GM21619 (cell line): ENCODE data around the gene COL13A1.

ENCODE experiments used
- ATAC-seq: cut with Tn5 transposase; IDR thresholded peaks from one replicate; pipeline ENCODE4 v1.9.1; 2021; ENCODE audit not compliant: unreplicated experiment

The COL13A1 gene

DNA sequence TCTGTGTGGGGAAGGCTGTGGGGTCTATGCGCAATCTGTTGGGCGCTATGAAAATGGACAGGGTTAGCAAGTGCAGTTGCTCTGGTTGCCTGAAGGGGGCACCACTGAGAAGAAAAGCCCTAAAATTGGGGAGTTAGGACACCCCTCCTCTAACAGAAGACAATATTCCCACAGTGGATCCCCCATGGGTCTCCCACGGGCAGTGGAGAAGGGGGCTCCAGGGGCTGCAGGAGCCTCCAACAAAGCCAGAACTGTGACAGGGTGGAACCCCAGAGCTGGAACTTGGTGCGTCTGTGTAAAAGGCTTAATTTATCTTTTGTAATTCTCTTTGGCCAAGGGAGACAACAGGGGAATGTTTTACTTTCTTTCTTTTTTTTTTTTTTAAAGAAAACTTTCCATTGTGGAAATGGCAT lies 12.5 kb upstream of the COL13A1 start:
- no peak for ATAC-seq

DNA sequence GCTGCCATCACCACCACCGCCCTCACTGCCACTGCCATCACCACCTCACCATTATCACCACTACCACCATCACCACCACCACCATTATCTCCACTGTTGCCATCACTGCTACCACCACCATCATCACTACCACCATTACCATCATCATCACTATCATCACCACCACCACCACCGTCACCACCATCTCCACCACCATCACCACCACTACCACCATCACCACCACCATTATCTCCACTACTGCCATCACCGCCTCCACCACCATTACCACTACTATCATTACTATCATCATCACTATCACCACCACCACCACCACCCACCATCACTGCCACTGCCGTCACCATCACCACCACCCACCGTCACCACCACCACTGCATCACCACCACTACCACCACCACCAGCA lies 9.9 kb upstream of the COL13A1 start:
- ATAC-seq, result no peak

DNA sequence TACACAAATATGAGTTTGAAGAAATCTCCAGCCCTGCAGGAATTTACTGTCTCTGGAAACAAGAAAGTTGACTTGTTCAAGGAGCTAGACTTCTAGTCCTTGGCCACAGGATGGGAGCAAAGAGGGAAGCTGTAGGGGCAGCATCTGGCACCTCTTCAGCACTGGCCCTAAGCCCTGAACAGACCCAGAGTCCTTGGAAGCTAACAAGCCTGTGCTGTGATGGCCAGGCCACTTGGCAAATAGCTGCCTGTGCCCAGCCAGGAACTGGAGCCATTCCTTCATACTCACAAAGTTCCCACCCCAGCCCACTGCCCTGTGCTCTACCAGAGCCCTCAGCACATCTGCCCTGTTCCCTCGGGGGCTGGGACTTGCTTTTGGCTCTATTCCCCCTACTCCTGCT lies 9.4 kb upstream of the COL13A1 start:
- no peak for ATAC-seq

DNA sequence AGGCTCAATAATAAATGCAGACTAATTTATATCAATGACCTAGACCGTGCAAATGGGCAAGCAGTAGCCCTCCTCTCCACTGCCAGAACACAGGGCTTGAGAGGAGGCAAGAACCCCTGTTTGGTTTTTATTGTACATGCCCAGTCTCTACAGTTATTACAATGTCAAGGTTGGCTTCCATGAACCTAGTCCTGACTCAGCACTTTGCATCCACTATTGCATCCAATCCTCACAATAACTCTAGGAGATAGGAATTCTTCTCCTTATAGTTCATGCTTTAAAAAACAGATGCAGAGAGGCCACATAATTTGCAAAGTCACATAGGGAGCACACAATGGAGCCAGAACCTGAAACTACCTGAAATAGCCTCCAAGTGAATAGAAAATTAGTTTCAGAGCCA lies 7.0 kb upstream of the COL13A1 start:
- ATAC-seq, result no peak

DNA sequence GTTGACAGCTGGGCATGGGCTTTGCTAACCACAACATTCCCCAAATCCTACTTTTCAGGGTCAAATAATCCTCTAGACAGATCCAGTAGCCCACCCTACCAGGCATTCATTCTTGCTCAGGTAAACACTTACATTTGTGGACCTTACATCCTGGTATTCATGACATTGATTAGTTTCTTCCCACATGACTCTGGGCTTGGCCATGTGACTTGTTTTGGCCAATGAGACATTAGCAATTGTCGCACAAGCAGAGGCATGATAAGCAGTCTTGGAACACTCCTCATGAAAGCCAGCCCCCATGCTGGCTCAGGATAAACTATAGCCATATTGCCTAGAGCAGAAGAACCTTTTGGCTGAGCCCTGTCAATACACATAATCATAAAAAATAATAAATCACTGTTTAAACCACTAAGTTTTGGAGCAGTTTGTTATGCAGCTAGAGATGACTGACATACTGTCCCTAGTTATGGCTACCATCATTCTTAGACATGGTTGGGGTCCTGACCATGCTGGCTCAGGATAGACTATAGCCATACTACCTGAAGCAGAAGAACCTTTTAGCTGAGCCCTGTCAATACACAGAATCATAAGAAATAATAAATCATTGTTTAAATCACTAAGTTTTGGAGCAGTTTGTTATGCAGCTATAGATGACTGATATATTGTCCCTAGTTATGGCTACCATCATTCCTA lies 6.3 kb upstream of the COL13A1 start:
- no peak for ATAC-seq

DNA sequence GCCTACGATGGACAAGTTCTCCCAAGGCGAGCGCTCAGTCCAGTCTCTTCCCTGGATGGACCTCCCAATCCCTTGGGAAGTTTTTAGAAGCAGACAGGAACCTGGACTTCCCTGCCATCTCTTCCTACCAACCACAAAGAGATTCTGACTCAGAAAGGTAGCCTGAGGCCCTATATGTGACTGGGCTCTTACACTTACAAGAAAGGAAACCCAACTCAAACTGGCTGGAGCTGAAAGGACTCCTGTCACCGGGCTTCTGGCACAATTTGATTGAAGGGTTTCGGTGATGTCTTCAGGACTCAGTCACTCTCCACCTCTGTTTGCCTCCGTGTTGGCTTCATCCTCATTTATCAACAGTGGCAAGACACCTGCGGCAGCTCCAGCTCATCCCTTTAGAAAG lies 3.7 kb upstream of the COL13A1 start:
- ATAC-seq, result no peak

DNA sequence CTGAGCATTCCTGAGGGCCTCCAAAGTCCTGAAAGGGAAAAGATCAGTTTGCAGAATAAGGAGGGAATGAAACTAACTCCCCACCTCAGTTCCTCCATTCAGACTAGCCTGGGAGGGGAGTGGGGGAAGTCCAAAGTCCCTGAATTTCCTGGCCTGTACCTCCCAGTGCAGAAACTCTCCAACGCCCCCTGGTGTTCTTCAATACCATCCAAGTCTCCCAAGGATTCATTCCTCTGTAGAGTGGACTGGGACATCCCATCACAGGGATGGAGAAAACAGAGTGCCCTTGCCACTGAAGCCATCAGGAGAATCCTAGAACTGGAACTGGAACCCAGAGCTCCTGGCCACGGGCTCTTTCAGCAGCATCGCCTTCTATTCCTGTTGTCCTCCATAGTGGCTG lies 1.6 kb upstream of the COL13A1 start:
- ATAC-seq, result no peak

DNA sequence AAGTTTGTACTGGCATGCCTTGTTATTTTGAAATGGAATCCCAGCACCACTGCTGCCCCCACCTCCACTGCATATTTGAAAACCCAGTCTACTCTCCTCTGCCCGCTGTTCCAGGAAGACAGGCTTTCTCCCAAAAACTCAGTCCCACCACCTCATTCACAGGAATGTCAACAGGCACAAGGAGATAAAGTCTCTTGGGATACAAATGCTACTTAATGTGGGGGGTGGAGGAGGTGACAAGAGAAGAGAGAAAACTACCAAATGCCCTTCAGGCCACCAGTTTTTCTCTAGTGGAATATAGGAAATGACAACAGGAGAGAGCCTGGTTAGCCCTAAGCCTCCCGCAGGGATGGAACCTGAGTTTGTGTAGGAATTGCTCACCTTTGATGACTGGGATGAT lies 1.0 kb upstream of the COL13A1 start:
- no peak for ATAC-seq

DNA sequence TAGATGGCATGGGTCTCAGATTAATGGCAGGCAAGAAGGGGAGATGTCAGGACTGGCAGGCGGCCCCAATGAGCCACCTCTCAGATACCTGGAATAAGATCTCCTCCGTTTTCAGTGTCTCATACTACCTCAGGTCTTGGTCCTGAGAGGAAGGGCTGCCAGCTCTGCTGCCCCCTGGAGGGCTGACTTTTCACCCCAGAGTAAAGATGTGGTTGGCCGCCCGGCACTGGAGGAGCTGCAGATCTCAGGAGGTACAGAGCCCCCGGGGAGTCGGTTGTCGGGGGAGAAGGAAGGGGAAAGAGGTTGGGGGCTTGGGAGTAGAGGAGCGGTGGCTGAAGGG lies 642 bp upstream of the COL13A1 start:
- no peak for ATAC-seq

DNA sequence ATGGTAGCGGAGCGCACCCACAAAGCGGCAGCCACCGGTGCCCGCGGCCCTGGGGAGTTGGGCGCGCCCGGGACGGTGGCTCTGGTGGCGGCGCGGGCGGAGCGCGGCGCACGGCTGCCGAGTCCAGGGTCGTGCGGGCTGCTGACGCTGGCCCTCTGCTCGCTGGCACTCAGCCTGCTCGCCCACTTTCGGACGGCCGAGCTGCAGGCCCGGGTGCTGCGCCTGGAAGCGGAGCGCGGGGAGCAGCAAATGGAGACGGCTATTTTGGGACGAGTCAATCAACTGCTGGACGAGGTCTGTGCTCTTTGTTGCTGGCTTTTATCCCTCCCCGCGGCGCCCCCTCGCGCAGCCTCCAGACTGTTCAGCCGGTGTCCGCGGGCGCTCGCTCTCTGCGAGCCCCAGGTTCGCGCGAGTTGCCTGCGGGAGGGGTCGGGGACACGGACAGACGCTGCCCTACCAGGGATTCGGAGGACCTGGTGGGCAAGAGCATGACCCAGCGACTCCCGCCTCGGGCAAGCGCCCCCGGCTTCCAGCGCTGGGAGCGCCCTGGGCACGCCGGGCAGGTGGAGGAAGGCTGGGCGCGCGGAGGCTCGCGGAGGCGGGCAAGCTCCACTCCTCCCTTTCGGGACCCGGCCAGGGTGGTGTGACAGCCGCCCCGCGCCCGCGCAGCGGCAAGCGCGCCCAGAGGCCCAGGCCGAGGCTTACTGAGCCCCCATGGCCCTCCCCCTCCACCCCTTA lies 887 bp downstream of the COL13A1 start:
- ATAC-seq, result no peak

DNA sequence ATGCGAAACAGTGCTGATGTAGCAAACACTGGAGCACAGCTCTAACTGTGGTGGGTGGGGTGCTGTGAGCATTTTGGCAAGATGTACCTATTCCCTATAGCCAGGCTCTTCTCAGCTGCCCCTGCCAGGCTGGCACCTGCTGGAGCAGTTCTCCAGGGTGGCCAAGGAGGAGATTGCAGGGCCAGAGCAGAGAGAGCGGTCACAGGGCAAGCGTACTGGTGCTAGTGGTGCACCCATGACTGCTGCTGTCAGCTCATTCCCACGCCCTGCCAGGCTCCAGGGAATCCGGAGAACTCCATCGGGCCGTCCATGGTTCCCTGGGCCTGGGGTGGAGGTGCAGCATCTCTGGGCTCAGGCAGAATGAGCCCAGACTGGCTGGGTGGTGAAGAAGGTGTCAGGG lies 2.1 kb downstream of the COL13A1 start:
- no peak for ATAC-seq

DNA sequence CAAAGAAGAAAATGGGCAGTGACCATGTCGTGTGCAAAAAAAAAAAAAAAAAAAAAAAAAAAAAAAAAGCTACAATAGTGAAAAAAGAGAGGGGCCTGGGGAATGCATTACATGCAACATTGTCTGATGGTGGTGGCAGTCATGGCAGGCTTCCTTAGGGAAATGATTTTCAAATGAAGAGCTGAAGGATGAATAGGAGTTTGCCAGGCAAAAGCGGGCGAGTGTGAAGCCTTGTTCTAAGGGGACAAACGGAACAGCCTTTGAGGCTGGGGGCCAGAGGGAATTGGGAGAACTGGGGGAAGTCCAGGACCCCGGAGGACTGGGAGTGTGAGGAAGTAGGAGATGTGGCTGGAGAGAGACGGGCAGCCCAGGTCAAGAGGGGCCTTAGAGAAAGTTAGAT lies 3.1 kb downstream of the COL13A1 start:
- ATAC-seq, result no peak

DNA sequence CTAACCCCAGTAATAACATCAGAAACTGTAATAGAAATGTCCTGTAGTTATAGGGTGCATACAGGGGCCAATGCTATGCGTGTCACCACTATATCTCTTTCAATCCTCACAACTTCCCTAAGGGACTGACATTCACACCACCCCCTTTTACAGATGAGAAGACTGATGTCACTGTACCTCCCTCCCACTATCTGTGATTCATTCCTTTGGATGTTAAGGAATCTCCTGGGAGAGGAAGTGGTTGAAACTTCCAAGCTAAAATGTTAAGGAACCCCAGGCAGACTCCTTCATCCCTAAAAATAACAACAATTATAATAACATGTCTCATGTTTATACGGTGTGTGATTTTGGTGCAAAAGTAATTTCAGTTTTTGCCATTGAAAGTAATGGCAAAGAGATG lies 5.4 kb downstream of the COL13A1 start:
- ATAC-seq, result no peak

DNA sequence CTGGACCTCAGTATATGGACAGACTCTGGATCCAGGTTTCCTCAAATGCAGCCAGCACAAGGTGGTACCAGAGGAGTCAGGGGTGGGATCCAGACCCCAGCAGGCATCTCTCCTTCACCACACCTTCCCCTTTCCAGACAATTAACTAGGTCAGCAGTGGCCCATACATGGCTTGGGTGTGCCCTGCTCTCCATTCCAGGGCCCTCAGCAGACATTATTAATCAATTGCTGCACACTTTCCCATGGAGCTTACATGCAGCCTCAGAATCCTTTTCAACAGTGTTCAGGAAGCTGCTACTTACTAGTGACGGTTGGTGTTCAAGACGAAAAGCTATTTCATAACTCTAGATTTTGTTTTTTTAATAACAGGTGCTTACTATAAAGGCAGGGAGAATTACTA lies 6.0 kb downstream of the COL13A1 start:
- ATAC-seq, result no peak

DNA sequence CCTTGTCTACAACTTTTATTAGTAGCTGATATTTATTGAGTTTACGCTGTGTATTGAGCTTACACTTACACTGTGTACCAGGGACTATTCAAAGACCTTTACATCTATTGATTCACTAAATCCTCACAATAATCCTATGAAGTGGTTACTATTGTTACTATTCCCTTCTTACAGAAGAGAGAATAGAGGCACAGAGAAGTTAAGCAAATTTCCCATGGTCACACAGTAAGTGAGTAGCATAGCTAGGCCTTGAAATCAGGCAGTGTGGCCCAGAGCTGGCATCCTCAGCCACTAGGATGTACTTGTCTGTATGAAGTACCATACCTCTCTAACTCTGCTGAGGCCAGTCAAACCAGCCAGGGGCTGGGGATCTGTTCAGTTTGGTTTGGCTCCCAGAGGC lies 7.6 kb downstream of the COL13A1 start:
- ATAC-seq, result no peak

DNA sequence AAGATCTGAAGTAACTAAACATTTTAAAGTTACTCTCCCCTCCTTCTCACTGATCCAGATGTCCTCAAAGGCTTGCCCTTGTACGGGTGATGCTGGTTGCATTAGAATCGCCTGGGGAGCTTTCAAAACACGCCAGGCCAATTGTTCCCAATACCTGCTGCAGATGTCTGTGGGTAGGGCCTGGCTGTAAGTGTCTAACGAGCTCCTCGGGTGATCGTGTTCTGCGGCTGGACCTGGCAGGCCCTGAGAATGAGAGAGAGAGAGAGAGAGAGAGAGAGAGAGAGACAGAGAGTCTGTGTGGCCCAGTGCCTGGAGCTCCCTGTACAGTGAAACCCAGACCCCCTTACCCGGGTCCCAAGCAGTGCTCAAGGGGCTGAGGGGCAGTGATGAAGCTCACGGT lies 8.4 kb downstream of the COL13A1 start:
- ATAC-seq, result no peak

DNA sequence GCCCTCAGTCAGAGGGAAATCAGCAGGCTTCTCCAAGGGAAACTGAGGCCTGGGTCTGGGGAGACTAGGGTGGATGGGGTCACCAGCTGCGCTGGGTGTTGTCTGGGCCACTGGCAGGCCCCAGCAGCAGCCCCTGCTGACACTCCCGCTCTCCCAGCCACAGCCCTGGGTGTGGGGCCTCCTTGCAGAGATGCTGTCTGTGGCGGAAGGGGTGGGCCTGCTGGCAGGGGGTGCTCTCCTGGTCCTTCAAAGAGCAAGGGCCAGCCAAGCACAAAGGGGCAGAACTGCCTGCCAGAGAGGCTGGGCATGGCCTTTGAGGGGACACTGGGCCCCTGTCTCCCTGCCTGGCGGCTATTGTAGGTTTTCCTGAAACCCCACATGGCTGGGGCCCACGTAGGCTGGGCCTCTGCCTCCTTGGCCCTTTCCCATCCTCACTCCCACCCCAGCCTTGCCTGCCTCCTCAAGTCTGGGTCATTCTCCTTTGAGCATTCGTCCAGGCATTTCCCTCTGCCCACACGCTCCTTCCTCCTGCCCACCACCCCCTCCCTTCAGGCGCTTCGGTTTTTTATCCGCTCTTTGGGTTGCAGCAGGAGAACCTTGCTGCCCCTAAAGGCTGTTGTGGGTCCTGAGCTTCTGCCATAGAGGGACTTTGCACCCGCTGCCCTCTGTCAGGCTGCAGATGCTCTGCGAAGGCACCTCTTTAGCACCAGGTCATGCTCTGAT lies 9.1 kb downstream of the COL13A1 start:
- no peak for ATAC-seq

DNA sequence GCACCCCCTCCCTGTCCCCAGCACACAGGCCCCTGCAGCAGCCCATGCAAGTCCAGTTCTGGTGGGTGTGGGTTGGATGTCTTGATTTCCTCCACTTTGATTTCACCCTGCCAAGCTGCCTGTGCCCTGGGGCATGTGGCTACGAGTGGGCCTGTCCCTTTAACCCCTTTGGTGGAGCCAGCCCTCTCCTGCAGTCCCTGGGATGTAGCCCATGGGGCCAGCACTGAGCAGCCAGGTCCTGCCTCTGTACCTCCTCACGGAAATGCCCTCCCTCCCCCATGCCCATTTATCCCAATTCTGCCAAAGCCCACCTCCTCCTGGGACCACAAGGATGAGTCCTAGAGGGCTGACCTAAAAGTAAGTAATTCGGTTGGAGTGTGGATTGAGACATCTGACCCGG lies 11.9 kb downstream of the COL13A1 start:
- no peak for ATAC-seq

DNA sequence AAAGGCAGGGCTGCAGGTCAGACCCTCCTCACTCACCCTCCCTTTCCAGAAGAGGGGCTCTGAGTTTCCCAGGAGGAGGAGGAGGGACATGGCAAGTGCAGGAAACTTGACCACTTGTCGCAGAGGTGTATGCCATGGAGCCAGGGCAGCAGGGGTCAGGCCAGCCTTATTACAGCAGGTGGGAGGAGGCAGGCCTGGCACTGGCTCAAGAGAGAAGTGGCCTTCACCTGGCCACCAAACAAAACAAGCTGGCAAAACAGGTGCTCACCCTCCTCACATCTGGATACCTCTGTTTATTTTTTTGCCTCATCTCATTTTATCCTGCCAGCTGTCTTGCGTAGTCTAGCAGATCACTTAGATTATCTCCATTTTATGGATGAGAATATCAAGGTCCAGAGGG lies 12.5 kb downstream of the COL13A1 start:
- ATAC-seq, result no peak

DNA sequence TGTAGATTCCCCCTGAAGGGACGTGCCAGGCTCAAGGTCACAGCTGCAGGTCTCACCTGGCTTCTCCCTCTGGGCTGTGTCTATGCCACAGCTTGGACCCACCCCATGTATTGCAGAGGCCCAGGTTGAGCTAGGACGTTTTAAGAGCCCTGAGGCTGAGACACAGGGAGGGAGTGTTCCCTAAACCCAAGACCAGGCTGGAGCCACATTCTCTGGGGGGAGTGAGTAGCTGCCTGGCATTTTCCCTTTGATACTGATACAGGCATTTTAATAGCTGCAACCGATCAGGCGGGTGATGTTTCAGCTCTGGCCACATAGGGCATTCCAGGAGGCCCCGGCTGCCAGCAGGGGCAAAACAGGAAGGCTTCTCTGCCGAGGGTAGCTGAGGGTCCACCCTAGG lies 13.4 kb downstream of the COL13A1 start:
- no peak for ATAC-seq

DNA sequence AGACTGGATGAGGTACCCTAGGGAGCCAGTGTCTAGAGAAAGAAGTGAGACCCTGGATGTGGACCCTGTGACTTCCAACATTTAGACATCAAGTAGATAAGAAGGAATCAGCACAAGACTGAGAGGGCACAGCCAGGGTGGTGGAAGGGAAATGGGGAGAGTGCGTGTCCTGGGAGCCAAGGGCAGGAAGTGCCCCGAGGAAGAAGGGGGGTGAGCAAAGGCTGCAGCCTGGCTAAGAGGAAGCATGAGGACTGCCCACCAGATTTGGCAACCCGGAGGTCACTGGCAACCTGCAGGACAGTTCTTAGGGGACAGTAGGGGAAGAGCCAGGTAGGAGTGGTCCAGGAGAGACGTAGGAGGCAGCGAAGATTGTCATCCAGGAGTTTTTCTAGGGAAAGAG lies 14.8 kb downstream of the COL13A1 start:
- ATAC-seq, result no peak

DNA sequence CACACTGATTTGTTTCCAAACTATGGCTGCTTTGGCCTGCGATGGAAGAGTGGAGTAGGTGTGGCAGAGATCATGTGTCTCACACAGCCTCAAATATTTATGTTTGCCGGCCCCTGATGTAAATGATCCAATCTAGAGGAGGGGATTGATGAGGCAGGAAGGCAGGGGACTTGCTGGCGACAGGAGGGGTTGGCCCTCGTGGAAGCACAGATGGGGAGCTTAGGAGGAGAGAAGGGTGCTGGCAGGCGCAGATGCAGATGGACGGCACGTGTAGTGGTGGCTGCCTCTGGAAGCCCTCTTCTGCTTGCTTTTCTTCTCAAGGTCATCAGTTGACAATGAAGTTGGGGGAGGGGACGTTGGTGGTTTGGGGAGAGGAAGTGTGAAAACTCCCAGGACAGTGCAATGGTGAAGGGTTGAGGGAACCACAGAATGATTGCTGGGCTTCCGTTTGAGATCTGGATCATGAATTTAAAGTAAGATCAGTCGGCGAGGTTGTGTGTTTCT lies 15.4 kb downstream of the COL13A1 start:
- ATAC-seq, result no peak
